NOMO-1 treated with dmso at 0.1 percent for 144 hours (cell line): ENCODE measurements around the gene NDUFB6.
"Not testable (repeated sequence)": the region's sequence is repeated elsewhere in the genome, so short reads cannot be mapped to it uniquely, and the experiment has no call there.

Experiments used
- DNase-seq: peaks from one replicate; lab custom pipeline; 2025; ENCODE audit not compliant: unreplicated experiment; lab: John Stamatoyannopoulos, UW

NDUFB6 gene

GRCh38 chr9:32571969-32572899, 725 bp downstream of the NDUFB6 start:
- peak; percentile 37 for DNase-seq

DNA sequence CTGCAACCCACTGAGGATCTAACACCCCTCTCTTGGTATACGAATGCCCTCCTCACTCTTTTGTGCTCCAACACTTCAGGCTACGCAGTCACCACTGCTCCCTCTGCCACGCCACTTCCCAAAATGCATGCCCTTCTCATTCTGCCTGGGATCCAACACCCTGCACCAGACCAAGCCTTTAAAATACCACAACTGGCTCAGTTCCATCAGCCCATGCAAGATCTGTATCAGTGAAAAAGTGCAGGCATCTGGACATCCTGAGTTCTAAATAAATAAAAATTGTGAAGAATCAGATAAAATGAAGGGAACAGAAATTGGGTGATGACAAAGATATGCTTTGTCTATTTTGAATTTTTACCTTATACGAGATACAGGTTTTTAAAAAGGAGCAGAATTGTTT, 2.7 kb downstream of the NDUFB6 start:
- DNase-seq = no peak

DNA sequence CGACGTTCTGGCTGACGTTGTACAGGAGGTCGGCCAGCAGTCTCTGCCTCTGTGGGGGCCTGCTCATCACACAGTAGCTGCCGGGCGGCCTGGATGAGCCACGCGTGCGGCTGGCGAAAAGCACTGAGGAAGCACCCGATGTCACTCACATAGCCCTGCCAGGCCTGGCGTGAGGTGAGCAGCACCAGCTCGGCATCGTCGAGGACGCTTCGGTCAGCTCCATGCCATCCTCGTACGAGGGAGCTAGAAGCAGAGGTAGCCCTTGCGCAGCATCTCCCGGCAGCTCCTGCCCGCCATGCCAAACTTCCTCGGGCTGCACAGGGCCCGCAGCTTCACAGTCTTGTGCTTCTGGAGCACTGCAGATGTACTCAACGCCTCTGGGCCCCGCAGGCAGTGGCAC, 6.2 kb downstream of the NDUFB6 start:
- no peak for DNase-seq

GRCh38 chr9:32565967-32566366, 7.0 kb downstream of the NDUFB6 start:
- DNase-seq = no peak

DNA sequence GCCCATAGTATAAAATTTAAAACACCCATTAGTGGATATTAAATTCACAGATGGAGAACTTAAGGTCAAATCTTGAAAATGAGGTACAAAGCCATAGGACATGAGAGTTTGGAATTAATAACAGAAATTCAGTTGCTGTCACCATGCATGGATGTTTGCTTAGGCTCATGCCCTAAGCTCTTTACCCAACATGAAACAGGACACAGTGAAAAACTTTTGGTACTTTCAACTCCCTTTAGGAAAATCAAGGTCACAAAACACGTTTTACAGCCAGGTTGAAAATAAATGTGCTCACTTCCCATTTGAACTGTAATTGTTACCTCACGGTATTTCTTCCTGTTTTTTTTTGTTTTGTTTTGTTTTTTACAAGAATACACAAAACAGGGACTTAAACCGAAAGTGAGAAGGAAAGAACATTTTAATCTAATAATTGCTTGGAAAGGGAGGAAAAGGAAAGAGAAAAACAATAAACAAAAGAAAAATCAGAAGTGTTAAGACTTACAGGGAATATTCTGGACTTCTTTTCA, 14.5 kb downstream of the NDUFB6 start:
- no peak for DNase-seq

- DNase-seq = no peak
Observed at GRCh38 chr9:32554591-32554990, 18.4 kb downstream of the NDUFB6 start.

DNA sequence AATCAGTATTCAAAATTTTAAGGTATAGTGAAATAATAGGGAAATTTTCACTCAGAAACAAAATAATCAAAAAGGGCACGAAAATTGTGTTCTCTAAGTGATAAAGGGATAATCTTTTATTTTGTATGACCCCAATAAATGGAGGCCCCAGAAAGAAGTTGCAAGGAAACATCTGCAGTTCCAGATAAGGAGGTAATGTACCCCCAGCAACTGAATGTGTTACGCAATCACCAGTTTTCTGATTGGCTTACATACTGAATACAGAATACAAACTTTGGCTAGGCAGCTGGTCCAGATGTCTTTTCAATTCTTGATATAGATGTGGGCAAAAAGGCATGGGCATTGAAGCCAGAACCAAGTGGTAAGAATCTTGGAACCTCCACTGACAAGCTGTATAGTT, 18.9 kb downstream of the NDUFB6 start:
- no peak for DNase-seq

GRCh38 chr9:32552172-32552872, 20.6 kb downstream of the NDUFB6 start, which contains the start of the genes SMIM27 and TOPORS:
Gene SMIM27 (plus strand): TSS chr9:32552327. CDS start chr9:32552435, 108 bp downstream.
Gene TOPORS (minus strand): TSS chr9:32552586. CDS start chr9:32552436, 150 bp downstream.
- DNase-seq = peak; percentile 87

DNA sequence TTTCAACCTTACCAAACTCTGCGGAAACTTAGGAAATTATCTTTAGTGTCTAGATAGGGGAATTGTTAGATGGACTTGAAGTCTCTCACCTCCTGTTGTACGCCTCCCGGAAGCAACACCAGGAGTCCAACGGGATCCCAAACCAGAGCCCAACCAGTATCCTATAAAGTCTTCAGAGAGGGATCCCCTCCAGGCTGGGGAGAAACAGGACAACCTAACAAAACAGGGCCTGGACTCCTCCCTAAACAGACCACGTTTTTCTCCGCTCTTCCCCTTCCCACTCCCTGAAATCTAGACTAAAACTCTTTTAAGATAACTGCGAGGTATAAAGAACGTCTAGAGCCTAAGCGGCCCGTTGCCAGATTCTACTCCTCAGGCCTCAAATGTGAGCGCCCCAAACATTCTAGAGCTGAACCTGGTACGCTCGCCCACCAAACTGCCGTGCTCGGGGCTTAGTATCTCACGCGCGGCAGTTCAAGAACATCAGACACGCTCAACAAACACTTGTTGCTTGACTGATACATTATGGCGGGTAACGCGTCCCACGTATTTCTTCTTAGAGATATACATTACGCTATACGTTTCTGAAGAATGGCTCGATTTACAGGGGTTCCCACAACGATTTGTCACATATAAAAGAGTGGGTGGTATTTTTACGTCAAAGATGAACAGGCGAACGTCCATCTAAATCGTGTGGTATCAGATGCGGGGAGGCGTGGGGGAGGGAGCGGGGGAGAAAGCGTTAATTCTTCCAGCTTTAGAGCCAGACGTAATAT, 21.5 kb downstream of the NDUFB6 start:
- peak; percentile 35 for DNase-seq

DNA sequence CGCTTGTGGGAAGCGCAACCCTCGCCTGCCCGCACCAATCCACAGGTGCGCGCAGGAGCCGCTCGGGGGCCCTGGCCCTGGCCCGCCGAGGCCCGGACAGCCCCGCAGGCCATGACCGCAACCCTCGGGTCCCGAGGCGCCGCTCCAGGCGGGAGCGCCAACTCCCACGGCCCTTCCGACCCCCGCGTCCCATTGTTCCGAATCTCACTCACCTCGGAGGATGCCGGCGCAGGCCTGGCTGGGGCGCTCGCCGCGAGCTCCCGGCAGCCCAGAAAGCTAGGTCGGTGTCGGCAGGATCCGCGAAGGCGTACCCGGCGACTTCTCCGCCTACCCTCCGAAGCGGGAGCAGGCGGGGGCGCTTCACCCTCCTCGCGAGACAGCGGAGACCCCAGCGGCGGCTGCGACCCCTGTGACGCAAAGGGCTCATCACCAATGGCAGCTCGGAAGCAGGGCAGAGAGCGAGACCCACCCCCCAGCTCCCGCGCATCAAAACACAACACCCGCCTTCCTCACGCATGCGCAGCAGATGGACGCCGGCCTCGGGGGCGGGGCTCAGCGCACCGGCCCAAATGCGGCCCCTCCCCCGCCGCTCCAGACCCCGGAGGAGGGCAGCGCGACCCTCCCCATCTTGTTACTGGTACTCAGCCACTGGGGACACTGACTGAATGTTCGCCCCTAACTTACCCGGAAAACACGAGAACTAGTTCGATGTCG, 22.2 kb downstream of the NDUFB6 start:
- DNase-seq = peak; percentile 66

- DNase-seq = no peak
Observed at GRCh38 chr9:32550150-32550561, 22.8 kb downstream of the NDUFB6 start.

DNA sequence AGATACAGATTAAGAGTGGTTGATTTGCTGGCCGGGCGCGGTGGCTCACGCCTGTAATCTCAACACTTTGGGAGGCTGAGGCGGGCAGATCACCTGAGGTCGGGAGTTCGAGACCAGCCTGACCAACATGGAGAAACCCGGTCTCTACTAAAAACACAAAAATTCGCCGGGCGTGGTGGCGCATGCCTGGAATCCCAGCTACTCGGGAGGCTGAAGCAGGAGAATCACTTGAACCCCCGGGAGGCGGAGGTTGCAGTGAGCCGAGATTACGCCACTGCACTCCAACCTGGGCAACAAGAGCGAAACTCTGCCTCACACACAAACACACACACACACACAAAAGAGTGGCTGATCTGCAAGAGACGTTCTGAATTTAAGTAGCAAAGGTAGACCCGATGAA, 24.7 kb downstream of the NDUFB6 start:
- not testable (repeated sequence) for DNase-seq

DNA sequence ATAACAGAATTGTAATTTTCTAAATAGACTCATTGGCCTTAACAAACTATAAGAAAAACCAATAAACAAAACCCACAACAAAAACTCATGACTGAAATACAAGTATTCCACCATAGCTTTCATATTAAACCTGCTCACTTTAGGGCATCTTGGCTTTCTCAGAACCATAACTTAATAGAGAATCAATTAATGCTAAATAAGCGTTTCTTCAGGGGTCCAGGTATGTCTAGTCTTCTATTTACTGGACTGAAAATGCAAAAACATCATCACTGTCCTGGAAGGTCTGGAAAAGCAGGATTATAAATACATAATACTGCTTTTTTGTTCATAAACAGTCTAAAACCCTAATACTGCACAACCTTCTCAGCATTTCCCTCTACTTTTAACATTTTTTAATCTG, 27.1 kb downstream of the NDUFB6 start:
- no peak for DNase-seq

DNA sequence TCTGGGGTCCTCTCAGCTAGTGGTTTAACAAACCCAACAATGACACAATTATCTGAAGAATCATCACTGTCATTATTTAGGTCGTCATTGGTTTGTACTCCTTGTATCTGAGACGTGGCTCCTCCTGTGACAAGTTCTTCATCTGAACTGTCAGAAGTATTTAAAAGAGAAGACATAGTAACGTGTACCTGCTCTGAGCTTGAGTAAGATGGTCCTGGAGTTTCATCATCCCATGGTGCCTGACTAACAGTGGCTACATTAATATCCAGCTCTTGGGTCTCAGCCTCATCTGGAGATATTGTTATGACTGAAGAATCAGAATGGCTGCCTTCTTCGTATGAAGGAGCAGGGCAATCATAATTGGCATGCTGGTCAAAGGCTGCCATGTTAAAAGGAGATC, 29.9 kb downstream of the NDUFB6 start:
- DNase-seq = no peak

DNA sequence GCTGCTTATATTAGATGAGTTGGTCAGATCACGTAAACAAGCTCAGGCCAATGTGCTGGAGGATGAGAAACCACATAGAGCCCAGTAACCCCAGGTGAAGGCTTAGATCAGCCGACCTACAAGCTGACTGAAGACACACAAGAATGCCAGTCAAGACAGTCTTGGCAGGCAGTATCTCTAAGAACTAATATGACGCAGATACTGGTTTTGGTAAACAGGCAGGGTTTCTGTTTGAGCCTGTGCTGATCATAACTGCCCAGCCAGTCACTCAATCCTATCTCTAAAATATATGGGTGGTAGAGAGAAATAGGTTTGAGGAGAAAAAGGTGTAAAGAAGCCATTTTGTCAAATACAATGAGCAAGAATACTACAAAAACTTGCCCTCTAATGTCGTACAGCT, 39.1 kb downstream of the NDUFB6 start:
- DNase-seq = no peak

DNA sequence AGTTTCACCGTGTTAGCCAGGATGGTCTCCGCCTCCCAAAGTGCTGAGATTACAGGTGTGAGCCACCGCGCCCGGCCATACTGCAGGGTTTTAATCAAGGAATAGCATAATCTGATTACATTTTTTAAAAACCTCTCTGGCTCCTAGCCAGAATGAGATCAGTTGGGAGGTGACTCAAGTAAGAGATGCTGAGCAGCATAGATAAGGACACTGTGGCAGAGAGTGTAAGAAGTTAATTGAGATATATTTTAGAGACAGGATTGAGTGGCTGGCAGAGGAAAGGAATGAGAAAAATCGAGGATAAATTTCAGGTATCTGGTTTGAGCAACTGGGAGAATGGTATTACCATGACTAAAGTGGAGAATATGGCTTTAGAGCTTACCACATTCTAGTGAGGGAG, 39.6 kb downstream of the NDUFB6 start:
- DNase-seq = no peak

DNA sequence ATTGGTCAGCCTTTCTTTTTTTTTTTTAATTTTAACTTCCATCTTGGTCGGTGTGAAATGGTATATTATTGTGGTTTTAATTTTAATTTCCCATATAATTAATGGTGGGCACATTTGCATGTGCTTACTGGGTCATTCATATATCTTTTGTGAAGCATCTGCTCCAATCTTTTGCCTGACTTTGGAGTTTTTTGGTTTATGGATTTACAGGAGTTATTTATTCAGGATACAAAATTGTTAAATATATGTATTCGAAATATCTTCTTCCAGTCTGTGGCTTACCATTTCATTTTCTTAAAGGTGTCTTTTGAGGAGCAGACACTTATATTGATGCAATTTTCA, 46.3 kb downstream of the NDUFB6 start:
- DNase-seq = no peak

DNA sequence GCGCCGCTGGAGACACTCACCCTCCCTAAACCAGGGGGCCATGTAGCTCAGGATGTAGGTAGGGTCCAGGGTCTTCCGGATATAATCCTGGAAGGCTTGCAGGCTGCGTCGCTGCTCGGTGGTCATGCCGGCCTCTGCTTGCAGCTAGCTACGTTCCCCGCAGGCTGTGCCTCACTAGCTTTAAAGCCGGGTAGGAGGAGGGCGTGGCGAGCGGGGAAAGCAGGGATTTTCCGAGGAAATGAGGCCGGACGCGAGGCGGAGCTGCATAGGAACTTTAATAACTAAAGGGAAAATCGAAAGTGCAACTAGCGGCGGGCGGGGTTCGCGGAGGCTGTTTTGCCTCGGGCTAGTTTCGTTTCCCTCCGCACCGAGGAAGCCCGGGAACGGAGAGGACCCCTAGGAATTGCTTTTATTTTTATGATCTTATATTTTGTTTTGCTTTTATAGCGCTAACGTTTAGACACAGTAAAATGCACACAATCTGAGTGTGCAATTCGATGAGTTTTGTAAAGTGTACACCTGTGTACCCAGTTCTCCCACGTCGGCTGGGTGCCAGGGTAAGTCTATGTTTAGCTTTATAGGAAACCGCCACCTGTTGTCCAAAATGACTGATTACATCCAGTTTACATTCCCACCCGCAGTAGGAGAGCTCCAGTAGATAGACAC, 46.8 kb downstream of the NDUFB6 start, which contains the start of gene RIGI:
TSS of gene RIGI (minus strand) at position 156 of the 666 bp plus-strand sequence. CDS start at position 126, 30 bp downstream.
- peak; percentile 57 for DNase-seq

GRCh38 chr9:32525709-32526030, 47.3 kb downstream of the NDUFB6 start:
- DNase-seq = no peak
